Suppressor macrophage treated with lipopolysaccharide for 1 hour (primary cell): ENCODE measurements around the gene NT5DC3.
"Not testable (repeated sequence)": the region's sequence is repeated elsewhere in the genome, so short reads cannot be mapped to it uniquely, and the experiment has no call there.

Experiments
- DNase-seq, 3 donors: peaks; one replicate each; pipeline ENCODE4 v3.0.0-alpha.2; 2020 to 2022

NT5DC3 gene

DNA sequence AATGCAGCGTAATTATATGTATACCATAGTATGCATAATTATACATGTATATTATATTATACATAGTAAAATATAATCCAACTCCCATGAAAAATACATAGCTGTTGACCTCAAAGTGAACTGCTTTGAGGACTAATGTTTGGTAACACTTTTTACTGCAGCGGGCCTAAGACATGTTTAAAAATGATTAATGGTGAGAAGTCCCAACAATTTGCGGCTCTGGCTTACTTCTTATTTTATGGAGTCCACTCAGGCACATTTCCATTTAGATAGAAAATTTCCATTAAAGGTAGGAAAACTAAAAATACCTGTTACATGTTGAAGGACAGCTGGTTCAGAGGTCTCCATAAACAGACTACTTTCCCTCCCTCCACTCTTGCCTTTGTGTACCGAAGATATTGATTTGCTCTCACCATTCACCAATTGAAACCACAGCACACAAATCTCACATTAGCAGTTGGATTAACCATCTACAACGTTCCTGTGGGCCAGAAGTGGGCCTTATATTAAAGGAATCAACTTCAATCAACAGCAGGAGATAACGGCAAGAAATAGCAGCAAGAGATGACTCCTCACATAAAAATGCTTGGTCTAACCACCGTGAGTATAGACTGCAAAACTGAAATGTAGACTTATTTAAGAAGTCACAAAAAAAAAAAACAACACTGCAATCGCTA, 14.1 kb upstream of the NT5DC3 start:
- no peak for DNase-seq

DNA sequence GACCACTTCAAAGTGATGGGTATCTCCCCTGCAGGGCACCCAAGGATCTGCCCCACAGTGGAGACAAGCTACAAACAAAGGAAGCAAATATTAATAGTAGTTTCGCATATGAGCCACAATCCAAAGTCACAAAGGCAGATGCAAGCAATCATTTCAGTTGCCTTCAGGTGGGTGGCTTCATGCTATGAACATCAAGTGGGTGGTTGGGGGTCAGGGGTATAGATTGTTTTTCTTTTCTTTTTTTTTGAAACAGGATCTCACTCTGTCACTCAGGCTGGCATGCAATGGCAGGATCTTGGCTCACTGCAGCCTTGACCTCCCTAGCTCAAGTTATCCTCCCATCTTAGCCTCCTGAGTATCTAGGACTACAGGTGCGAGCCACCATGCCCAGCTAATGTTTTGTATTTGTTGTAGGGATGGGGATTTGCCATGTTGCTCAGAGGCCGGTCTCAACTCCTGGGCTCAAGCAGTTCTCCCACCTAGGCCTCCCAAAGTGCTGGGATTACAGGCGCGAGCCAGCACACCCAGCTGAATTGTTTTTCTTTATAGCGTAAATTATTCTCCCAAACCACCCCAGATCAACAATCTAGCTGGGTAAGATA, 13.4 kb upstream of the NT5DC3 start:
- DNase-seq: no peak

DNA sequence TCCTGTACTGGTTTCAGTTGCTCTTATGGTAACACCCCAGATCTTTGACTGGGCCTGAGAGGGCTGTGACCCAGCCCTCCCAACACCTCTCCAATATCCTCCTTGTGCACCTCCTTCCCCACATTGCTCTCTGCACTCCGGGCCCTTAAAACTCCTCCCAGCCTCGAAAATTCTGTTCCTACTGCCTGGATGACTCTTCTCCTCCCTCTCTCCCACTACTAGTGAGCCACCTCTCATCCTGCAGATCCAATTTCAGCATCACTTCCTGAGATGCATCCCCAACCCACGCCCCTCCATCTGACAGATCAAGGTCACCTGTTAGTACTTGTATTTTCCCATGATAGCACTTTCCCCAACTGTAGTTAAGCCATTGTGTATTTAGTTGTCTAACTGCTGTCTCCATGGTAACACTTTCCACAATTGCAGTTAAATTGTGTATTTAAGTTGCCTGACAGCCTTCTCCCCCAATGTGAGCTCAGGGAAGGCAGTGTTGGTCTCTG, 11.5 kb upstream of the NT5DC3 start:
- no peak for DNase-seq

DNA sequence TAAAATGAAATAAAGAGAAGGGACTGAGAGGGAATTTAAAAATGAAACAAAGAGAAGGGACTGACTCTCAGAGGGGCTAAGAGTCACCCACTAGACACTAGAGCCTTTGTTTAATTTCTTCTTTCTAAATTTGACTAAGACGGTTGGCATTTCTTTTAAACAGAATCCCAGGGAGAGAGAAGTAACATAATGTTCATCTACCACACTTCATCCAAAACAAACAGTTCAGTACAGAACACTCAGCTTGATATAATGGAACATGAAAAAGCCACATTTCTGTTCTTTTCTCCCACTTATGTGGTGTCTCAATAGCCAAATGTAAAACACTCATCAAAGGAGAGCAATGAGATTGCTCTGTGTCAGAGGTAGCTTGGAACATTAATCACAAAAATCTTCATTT, 10.1 kb upstream of the NT5DC3 start:
- no peak for DNase-seq

DNA sequence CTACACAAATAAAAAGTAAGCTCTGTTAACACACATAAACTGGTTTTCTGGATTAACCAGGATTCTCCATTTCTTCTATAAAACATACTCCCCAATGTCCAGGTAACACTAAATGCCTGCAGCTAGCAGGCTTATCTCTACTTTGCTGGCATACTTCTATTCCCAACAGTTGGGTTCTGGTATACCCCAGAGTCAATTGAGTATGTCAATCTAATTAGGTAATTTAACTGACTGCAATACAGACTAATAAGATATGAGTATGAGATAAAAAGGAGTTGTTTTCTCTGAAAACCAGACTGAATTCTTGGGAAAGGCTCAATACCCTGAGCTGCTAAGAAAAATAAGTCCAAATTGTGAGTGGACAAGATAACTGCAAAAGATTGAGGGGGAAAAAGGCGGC, 9.4 kb upstream of the NT5DC3 start:
- DNase-seq: no peak

DNA sequence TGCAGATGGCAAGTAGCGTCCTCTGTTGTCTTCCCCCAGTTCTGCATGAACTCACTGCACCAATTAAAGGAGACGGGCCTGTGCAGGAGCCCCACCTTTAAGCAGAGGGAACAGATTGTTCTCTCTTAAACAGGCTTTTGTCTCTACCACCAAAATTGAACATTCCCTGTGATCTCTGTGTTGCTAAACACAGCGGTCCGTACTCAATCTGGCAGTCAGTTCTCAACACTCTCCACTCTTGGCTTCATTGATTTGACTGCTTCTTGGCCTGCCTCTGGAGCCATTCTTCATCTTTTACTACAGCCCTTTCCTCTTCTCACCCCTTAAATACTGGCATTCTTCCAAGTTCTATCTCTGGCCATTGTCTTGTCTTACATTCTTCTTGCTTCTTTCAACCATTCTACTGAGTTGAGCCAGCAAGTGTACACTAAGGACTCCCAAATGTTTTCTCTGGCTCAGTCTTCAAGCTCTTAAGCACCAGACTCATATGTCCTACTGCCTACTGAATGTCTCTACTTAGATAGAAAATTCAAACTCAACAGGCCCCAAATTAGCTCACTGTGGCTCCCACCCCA, 8.0 kb upstream of the NT5DC3 start:
- no peak for DNase-seq

DNA sequence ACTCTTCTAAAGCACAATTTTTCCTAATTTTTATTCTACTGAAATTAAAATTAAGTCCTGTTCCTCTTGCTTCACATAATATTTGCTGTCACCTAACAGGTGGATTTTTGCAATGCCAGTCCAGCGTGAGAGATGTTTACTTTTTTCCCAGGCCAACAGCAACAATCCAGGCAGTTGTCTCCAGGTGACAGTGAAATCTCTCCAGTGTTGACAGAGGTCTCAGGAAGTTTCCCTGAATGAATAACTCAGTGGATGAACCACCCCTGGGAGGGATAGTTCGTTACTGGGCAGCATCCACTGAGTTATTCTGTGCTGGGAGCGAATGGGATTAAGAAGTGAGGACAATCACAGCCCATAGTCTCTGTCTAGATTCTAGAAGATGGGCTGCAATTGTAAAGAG, 7.1 kb upstream of the NT5DC3 start:
- no peak for DNase-seq

DNA sequence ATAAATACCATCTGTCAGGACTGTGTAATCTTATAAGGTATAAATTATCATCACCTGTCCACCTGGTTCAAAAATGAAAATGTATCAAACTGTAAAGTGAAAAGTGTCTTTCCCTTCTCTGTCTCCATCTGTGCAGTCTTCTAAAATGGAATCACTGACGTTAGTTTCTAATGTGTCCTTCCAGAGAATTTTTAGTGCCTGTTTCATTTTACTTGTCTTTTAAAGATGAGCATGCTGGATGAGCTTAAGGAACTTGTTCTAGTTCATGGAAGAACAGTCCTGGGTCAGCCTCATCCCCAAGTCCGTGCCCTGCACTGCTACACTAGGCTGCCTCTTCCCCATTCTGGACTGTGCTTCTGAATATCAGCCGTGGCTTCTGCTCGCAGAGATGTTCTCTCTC, 5.4 kb upstream of the NT5DC3 start:
- no peak for DNase-seq

DNA sequence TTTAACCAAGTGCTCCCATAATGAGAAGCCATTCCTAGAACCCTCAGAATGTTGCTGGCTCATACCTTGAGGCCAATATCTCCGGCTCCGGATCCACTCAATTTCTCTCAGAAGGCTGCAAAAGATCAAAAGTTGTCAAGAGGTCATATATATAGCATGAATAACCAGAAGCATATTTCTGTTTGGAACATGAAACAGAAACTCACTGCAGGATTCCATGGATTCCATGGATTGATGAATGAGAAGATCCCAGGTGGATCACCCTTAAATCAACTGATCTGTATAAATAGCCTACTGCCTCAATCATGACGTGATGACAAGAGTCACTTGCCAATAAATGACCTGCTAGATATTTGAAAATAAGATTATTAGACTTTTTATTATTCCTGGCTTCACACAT, 3.3 kb upstream of the NT5DC3 start:
- DNase-seq: no peak

DNA sequence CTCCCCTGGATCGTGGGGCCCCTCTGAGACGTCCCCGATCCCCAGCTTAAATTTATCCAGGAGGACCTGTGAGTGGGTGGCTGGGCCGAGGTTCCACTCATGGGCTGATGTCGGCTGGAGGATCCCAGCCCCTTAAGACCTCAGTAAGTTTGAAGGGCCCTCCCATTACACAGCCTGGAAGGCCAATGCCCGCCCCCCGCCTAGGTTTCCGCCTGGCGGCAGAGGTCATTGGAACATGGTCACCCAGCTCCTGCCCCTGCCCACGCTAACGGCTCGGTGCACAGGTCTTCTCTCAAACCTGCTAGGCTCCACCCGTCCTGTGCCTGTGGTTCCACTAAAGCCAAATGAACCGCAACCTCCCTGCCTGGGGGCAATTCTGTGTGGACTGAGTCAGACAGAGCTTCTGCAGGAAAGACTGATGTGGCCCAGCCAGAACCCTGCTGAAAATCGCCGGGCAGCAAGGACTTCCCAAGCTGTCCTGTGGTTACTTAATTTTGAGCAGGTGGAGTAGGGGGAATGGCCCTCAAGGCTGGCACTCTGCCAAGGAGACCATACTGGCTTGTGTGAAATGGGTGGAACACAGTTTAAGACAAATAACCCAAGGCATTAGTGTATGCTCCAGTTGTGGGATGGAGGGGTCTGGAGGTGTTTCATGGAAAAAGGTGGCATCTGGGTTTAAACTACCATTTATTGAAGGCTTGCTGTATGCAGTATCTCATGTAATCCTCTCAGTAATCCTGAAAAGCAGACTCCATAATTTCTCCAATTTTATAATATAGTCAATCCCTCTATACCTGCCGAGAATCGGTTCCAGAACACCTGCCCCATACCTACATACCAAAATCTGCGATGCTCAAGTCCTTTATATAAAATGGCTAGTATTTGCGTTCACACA, 903 bp upstream of the NT5DC3 start:
- DNase-seq: peak; percentile 32 to 65 (median 39)

DNA sequence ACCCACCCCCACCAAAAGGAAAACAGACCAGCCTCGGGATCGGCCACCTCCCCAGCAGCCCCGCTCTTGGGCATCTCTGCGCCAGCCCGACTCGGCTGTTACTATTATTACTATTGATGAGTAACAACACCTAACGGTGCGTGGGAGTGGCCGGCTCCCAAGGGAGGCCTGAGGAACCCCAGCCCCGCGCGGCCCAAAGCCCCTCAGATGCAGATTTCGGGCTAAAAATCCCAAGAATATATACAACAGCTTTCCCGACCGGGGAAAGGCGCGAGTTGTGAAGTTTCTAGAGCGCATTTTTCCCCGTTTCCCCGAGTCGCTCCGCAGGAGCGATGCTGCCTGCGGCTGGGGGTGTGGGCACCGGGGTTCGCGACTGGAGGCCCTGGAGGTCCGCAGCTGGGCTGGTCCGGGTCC, 565 bp downstream of the NT5DC3 start:
- DNase-seq: peak; percentile 57 to 61 (median 58)

DNA sequence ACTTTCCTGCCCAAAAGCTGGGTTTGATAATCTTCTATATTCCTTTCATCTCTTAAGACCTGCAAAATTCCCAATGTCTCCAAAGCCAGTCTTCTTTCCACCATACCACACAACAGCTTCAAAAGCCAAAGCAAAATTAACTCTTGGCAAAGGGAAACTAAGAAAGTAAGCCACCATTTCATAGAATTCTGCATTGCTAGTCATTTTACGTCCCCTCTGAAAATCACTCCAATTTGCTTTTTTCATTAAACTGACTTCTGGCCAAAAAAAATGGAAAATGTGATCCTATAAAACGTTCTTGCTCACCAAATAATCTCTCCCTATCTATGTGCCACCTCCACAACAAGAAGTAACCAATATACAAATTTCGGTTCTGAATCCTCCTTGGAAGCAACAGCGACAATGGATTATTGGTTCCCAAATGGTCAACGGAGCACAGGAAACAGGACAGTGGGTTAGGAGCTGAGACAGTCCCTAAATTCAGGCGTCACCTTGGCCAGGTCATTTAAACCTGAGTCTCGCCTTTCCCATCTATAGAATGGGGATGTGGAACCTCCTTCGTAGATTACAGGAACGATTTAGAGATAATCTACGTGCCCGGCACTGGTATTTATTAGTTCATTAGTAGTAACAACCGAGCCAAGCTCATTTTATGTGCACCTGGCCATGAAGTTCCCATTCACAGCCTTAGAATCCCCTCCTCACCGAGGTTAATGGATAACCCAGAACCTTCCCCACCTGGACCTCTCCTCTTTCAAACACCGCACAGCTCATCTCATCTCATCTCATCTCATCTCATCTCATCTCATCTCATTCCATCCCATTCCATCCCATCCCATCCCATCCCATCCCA, 1.2 kb downstream of the NT5DC3 start:
- DNase-seq: no peak

DNA sequence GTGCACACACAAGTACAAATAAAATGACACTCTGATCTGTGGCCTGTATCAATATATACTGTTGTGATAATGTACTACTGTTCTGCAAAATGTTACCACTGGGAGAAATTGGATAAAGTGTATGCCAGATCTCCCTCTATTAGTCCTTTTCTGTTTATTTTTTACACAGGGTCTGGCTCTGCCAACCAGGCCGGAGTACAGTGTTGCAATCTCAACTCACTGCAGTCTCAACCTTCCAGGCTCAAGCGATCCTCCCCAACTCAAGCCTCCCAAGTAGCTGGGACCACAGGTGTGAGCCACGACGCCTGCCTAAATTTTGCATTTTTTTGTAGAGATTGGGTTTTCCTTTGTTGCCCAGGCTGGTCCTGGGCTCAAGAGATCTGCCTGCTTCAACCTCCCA, 1.9 kb downstream of the NT5DC3 start:
- DNase-seq: no peak

DNA sequence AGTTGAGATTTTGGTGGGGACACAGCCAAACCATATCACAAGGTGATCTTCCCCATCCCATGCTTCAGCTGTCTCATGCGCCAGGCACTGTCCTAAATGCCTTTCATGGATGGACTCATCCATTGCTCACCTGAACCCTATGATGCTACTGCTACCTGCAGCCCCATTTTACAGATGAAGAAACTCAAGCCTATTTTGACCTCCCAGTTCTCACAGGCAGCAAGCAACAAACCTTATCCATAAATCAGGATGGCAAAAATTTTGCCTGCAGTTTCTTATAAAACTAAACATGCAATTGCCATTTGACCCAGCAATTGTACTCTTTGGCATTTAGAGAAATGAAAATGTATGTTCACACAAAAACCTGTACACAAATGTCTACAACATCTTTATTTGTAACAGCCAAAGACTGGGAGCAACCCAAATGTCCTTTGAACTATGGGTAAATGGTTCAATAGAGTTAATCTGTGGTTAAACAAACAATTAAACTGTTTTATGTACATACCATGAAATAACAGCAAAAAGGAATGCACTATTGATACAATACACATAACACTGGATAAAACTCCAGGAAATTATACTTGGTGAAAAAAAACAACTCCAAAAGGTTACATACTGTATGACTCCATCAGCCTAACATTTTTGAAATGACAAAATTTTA, 2.6 kb downstream of the NT5DC3 start:
- no peak for DNase-seq

DNA sequence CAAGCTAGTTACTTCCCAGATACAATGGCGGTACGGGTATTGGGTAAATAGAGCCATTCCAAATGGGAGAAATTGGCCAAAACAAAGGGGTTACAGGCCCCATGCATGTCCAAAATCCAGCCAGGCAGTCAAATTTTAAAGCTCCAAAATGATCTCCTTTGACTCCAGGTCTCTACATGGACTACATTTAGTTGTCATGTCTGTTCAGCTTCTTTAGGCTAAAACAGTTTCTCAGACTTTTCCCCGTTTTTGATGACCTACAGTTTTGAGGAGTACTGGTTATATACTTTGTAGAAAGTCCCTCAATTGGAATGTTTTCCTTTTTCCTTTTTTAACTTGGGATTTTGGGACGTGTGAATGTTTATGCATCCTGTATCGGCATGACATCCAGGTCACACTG, 4.7 kb downstream of the NT5DC3 start:
- DNase-seq: no peak

DNA sequence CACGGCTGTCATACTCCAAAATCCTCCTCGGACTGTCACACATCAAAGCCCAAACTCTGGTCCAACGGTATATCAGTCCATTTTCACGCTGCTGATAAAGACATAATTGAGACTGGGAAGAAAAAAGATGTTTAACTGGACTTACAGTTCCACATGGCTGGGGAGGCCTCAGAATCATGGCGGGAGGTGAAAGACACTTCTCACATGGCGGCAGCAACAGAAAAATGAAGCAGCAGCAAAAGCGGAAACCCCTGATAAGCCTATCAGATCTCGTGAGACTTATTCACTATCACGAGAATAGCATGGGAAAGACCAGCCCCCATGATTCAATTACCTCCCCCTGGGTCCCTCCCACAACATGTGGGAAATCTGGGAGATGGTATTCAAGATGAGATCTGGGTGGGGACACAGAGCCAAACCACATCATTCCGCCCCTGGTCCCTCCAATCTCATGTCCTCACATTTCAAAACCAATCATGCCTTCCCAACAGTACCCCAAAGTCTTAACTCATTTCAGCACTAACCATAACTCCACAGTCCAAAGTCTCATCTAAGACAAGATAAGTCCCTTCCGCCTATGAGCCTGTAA, 5.2 kb downstream of the NT5DC3 start:
- not testable (repeated sequence) for DNase-seq

DNA sequence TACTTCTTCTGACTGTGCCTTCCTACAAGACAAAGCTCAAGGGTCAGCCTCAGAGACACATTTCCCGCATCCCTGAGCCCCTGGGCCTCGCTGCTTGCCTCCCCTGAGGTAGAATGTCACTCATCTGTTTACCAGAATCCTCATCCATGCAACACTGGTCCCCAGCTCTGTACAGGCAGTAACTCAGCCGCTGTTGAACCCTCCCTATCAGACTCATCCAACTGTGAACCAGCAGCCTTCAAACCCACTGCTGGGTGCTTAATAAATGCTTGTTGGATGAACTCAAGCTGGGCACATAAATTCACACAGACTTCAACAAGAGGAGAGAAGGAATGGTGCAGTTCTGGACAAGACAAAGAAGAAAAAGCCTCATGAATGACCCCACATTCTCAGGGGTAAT, 6.1 kb downstream of the NT5DC3 start:
- DNase-seq: no peak

DNA sequence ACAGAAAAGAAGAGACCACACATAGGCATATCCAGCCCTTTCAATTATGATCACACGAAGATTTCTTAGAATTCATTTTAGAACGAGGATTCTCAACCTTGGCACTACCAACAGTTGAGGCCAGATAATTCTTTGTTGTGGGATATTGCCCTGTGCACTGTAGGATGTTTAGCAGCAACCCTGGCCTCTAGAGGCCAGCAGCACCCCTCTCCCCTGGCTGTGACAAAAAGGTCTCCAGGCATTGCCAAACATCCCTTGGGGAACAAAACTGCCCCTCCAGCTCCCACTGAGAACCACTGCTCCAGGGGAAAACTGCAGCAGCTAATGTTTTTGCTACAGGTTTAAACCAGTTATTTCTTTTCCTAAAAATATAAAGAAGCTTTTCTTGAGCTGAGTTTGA, 7.1 kb downstream of the NT5DC3 start:
- DNase-seq: no peak

DNA sequence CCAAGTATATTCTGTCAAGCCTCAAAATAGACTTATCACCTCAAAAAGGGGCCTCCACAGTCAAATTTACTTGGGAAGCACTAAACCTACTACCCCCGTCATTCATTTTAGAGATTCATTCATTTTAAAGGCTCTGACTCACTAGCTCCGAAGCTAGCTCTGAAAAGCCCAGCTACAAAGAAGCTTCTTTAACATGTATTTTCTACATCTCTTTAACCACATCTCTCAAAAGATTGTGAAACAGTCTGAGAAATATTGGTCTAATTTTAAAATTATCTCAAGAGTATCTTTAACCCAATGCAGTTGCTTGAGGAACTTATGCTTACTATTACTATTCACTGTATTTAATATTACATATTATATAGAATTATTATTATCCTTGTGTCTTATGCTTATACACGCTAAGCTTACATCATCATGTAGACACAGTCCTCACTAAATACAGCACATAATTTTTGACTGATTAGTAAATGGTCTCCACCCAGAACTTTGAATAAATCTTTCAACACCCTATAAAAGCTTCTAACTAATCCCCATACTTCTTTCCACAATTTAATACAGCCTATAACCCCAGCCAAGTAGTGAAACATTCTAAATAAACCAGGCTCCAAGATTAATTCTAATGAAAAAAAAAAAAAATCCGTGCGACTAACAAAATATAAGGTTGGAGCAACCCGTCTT, 7.8 kb downstream of the NT5DC3 start:
- DNase-seq: peak; percentile 19 to 58 (median 54)

DNA sequence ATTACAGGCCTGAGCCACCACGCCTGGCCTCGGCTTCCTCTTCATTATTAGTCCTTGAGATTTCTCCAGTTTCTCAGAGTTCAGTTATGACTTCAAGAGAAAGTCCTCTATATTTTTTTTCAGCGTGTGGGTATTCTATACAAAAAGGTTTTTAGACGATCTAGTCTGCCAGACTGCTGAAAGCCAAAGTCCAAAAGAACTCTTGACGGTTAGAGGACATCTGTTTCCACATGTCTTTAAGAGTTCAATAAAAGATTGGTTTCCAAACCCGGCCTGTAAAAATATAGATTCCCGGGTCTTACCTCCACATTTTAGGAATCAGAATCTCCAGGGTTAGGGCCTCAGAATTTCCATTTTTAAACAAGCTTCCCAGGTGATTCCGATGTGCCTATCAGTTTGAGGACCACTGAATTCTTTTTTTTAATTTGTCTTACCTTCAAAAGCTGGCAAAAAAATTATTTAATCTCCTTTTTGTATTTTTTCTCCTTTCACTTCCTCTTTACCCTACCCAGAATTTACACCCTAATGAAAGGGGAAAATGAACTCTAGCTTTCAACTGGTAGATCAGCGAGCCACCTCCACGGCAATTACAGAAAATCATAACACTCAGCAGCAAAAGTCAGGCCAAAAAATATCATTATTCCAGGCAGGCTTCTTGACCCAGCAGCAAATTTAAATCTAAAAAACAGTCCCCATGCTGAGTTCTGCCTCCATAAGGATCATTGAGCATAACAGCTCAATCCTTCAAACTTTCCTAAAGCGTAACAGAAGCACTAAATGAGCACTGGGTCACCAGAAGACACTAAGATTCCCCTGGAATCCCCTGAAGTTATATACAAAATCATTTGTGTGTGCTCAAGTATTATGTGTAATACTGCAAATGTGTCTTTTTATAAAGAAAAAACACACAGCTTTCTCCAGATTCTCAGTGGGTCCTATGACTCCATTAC, 8.7 kb downstream of the NT5DC3 start:
- peak in 1 of 3 donors; percentile 14 for DNase-seq
